ENCODE results near the gene PCDHB13.

- TF ChIP-seq EP300 (IDR thresholded peaks at IDR 0.05) (no peak), CTCF (IDR thresholded peaks at IDR 0.05) (no peak), POLR2A (IDR thresholded peaks at IDR 0.05) (no peak)
Observed at GRCh38 chr5:141260458-141261237, 46.9 kb downstream of the PCDHB13 start.
